NCI-H187 treated with DMSO at 0.1 percent for 48 hours (cell line): Measurements from ENCODE around the gene MRTFA.

ENCODE experiments used
- DNase-seq: peaks from one replicate; lab custom pipeline; 2025; lab: John Stamatoyannopoulos, UW

MRTFA gene

GRCh38 chr22:40426594-40427333 lies 209.8 kb downstream of the MRTFA start:
- DNase-seq, result peak; percentile 45

GRCh38 chr22:40425082-40425481 lies 211.4 kb downstream of the MRTFA start:
- DNase-seq, result no peak

DNA sequence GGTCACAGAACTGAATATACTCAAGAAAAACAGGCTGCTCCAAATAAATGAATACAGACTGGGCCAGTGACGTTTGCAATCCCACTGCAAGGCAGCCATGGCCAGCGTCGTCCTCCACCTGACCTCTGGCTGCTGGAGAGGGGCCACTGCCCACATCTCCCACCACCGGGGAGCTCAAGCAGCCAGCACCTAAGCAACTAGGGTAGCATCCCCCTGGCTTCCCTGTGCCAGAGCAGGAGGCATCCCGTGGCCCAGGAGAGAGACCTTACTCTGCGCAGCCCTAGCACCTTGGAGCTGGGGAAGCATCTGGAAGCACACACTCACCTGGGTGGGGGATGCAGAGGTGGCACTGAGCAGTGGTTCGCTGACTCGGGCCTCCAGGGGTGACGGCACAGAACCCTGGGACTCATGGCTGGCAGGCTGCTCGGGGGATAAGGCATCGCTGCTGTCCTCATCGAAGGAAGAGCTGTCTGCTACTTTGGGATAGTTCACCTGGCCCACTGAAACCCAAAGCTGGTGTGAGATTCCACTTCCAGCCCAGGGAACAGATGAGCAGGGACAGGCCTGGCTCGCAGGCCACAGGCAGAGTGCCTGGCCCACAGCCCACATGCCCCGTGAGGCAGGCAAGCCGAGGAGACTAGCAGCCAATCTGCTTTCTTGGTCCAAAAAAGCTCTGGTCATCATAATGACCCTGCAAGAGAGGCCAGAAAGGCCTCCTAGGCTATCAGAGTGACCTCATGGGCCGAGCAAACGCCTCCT lies 212.5 kb downstream of the MRTFA start:
- no peak for DNase-seq

DNA sequence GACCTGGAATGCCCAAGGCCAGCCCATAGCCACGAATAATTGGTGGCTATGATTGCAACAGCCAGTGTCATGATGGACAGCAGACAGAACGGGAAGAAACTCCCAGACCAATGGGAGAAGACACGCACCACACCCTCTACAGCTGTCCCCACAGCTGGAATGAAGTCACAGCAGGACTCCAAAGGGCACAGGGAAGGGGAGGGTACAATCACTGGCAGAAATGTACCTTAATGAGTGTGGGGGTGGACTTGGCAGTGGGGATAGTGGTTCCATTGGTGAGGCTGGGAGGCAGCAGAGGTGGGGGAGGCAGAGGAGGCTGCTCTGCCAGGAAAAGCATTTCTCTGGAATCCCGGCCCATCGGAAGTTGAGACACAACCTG lies 213.2 kb downstream of the MRTFA start:
- no peak for DNase-seq

DNA sequence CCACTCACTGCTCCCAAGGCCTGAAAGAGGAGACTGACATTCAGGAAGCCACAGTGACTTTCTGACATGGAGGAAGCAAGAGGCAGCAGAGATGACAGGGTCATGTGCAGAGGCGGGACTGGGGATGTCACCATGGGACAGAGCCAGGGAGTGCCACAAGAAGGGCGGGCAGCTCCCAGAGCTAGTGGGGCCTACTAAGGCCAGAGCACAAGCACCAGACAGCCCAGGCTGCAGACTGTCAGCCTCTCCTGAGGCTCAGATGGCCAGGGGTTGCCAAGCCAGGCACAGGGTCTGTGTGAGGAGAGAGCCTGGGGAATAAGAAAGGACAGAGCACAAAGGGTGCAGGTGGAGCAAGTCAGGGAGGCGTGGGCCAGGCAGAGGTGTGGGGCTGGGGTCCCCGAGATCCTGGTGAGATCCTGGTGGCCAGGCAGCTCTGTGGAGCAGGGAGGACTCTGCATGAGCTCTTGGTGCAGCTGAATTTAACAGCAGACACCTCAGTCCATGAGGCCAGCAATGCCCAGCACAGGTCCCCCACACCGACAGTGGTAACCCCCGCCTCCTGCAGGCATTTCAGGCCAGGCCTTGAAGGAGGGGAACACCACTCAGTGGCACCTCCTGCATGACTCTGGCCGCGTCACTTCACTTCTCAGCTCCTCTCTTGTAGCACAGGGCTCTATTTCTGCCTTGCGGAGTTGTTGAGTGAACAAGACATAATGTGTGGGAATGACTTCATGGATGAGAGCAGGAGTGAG lies 213.8 kb downstream of the MRTFA start:
- no peak for DNase-seq

GRCh38 chr22:40421941-40422340 lies 214.6 kb downstream of the MRTFA start:
- DNase-seq, result no peak

- DNase-seq, result no peak
Observed at GRCh38 chr22:40421082-40421350, 215.5 kb downstream of the MRTFA start.

DNA sequence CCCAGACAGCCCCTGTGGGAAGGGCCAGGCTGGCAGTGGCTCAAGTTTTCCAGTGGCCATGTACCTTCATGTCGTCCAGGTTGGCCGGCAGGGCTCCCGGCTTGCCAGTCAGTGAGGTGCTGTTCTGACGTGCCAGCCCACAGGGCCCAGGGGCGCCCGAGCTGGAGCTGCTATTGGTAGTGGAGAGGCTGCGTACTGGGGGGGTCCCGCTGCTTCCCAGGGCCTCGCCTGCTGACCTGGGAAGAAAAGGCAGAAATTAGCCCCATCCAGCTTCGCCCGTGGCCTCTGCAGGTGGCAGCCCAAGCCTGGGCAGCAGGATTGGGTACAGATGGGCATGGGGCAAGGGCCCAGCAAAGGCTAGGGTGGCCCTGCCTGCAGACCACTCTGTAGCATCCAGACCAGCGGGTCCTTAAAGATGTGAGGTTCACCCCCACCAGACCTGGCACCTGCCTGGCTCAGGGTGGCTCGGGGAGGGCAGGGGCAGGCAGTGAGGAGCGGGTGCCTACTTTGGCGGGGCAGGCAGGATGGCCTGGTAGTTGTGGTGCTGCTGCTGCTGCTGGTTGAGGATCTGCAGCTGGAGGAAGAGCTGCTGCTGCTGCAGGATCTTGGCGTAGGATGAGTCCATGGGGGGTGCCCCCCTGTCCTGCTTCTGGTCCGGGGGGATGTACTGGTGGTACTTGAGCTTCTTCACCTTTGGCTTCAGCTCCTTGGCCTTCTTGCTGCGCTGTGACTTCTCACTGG lies 216.0 kb downstream of the MRTFA start:
- DNase-seq, result no peak

GRCh38 chr22:40419718-40420117 lies 216.8 kb downstream of the MRTFA start:
- DNase-seq, result no peak

DNA sequence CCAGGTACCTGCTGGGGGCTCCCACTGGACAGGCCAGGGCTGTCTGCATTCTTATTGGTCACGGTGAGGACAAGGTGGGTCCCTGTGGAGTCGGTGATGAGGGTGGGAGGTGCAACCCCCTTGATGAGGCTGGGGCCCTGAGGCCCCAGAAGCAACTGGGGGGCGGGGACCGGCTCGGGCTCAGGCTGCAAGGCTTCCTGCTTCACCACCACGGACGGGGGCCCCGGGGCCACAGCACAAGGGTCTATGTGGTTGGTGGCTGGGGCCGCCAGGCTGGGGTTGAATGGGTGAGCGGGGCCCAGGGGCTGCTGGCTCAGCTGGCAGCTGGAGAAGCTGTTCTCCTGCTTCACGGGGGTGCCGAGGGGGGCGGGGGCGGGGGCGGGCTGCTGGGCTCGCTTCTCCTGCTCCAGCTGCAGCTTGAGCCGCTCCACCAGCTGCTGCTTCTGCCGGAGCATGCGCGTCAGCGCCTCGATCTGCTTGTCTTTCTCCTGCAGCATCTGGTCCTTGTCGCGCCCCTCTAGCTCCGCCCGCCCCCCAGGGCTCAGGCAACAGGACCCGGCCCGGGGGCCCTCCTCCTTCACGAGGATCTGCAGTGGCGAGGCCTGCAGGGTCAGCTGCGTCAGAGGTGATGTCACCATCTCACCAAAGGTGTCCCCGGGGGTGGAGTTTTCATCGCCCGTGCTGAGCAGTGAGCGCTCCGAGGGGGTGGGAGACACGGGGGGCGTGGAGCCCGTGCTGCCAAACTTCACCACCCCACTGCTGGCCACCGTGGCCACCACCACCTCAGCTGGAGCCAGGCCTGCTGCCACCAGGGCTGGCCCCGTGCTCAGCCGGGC lies 217.9 kb downstream of the MRTFA start:
- no peak for DNase-seq

GRCh38 chr22:40417881-40418280 lies 218.6 kb downstream of the MRTFA start:
- DNase-seq, result no peak

DNA sequence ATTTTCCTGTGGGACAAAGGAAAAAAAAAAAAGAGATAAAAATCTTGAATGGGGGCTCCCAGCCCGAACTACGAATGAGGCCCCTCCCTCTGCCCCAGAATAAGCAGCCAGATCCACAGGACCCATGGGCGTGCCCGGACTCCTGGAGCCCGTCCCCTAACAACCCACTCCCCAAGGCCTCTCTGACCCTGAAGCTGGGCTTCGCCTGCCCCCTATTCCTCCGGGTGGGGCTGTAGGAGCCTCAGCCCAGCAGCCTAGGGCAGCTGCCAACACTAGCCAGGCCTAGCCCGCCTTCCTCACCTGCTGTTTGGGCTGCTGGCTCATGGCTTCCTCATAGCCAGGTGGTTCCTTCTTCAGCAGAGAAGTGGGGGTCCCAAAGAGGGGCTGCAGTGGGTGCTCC lies 219.5 kb downstream of the MRTFA start:
- no peak for DNase-seq

DNA sequence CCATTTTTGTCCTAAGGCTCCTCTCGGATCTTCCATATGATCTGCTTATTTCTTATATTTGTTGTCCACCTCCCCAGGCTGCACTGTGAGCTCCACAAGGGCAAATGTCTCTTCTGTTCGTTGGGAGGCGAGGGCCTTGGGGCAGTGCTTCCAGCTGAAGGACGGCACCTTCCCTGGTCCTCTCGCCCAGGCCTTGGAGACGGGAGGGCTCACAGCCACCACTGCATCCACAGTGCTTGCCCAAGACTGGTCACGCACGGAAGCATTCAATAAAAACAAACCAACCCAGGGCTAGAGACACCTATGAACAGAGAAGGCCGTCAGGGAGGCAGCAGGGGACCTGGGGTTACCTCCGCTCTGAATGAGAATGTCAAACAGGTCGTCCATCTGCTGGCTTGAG lies 219.9 kb downstream of the MRTFA start:
- no peak for DNase-seq

DNA sequence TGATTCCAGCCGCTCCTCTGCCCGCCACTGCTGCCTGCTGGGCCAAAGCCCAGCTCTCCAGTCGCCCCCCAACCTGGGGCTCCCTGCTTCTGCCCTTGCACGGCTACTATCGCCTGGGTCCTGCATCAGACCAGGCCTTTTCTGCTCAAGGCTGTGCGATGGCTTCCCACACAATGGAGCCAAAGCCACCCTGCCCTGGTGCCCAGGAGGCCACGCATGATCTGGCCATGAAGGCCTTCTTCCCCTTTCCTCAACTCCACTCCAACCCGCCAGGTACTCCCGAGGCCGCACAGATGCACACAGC lies 220.3 kb downstream of the MRTFA start:
- DNase-seq, result no peak

DNA sequence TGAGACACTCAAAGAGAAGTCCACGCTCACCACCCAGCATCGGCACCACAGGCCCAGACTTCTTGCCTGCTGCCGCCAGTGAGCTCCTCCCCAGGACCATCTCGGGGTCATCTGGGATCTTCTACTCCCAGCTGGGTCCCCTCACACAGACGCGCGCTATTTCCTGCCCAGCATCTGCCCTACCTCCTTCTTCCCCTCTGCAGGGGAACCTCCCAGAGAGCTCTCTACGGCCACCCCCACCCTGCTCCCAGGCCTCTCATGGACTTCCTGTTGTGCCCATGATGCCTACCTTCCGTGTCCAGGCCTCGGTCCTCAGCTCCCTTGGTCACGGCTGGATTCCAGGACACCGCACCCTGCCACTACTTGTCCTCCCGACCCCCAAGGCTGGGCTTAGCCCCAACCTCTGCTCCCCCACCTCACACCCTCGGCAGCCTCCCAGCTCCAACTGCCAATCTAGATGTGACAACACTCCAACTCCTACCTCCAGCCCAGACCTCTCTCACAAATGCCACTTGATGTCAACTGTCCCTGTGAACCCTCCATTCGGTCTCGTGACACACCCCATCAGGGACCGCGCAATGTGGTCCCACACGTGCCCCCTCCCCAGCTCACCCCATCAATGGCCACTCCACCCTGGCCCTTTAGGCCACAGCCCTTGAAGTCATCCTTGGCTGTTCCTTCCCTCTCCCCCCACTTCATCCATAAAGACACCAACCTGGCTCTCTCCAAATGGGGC lies 220.8 kb downstream of the MRTFA start:
- no peak for DNase-seq

- no peak for DNase-seq
Observed at GRCh38 chr22:40414838-40415505, 221.5 kb downstream of the MRTFA start.

DNA sequence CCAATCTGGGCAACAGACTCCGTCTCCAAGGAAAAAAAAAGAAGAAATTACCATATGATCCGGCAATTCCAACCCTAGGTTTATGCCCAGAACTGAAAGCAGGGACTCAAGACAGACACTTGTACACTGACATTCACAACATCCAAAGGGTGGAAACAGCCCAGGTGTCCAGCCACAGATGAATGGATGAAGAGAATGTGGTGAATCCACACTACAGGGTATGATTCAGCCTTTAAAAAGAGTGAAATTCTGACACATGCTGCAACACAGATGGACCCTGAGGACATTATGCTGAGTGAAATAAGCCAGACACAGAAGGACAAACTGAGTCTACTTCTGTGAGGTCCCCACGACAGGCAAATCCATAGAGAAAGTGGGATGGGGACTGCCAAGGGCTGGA lies 222.2 kb downstream of the MRTFA start:
- DNase-seq, result no peak

DNA sequence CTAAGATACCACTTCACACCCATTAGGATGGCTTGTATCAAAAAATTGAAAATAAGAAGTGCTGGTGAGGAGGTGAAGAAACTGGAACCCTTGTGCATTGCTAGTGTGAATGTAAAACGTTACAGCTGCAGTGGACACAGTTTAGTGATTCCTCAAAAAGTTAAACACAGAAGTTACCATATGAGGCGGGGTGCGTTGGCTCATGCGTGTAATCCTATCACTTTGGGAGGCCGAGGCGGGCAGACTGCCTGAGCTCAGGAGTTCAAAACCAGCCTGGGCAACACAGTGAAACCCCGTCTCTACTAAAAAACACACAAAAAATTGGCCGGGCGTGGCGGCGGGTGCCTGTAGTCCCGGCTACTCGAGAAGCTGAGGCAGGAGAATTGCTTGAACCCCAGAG lies 222.6 kb downstream of the MRTFA start:
- DNase-seq, result no peak

- DNase-seq, result no peak
Observed at GRCh38 chr22:40412441-40412840, 224.1 kb downstream of the MRTFA start.

- DNase-seq, result no peak
Observed at GRCh38 chr22:40411506-40411861, 225.0 kb downstream of the MRTFA start.
